BE2C (cell line): Measurements from ENCODE around the gene B2M.

Experiments used
- DNase-seq: peaks from one replicate; pipeline ENCODE4 v3.0.0-alpha.2; 2020
- H3K27me3 ChIP-seq: fragments of 250-450 bp; sonication (Bioruptor Pico); 2 replicates; pipeline ENCODE4 v1.5.1; 2020; ENCODE audit warnings: mild to moderate bottlenecking
- H3K36me3 ChIP-seq: fragments of 250-450 bp; sonication (Bioruptor Pico); 2 replicates; pipeline ENCODE4 v1.5.1; 2020; ENCODE audit warnings: mild to moderate bottlenecking
- H3K4me1 ChIP-seq: fragments of 250-450 bp; sonication (Bioruptor Pico); 2 replicates; pipeline ENCODE4 v1.5.1; 2020
- H3K4me3 ChIP-seq: 2 replicates; pipeline ENCODE4 v1.5.1; 2011; ENCODE audit warnings: low read depth, low read length
- H3K9me3 ChIP-seq: fragments of 250-450 bp; sonication (Bioruptor Pico); 2 replicates; pipeline ENCODE4 v1.5.1; 2020
- CTCF ChIP-seq: IDR thresholded peaks from 2 replicates; pipeline ENCODE4 v1.5.1; 2012; ENCODE audit warnings: mild to moderate bottlenecking, low read depth, low read length

The B2M gene

GRCh38 chr15:44728576-44729407 lies 17.5 kb downstream of the B2M start:
- H3K4me1 ChIP-seq, result peaks cover 14% of the 10 kb centered on the region
- no peak for TF ChIP-seq CTCF
- DNase-seq, result peak; percentile 92
- H3K36me3 ChIP-seq, result no peaks in the 10 kb centered on the region
- H3K9me3 ChIP-seq, result no peaks in the 10 kb centered on the region
- no peaks in the 10 kb centered on the region for H3K27me3 ChIP-seq
- H3K4me3 ChIP-seq, result peak overlapping the region; percentile 97

GRCh38 chr15:44729408-44730127 lies 18.3 kb downstream of the B2M start:
- peak; percentile 27 for DNase-seq
- no peak for TF ChIP-seq CTCF
- no peaks in the 10 kb centered on the region for H3K36me3 ChIP-seq
- H3K4me3 ChIP-seq, result peak overlapping the region; percentile 97
- peaks cover 14% of the 10 kb centered on the region for H3K4me1 ChIP-seq
- no peaks in the 10 kb centered on the region for H3K27me3 ChIP-seq
- H3K9me3 ChIP-seq, result no peaks in the 10 kb centered on the region

DNA sequence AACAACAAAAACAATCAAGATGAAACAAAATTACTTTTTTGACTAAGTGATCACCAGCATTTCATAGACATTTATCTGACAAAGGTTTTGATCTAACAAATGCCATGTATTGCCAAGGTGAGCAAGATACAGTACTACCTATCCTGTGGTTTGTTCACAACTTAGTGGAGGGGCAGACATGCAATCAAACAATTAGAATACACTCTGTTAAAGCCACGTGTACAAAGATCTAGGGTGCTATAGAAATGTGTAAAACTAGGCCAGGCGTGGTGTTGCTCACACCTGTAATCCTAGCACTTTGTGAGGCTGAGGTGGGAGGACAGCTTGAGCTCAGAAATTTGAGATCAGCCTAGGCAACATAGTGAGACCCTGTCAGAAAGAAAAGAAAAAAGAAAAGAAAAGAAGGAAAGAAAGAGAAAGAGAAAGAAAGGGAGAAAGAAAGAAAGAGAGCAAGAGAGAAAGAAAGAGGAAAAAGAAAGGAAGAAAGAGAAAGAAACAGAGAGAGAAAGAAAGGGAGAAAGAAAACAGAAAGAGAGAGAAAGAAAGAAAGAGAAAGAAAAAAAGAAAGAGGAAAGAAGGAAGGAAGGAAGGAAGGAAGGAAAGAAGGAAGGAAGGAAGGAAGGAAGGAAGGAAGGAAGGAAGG lies 23.6 kb downstream of the B2M start:
- no peak for TF ChIP-seq CTCF

DNA sequence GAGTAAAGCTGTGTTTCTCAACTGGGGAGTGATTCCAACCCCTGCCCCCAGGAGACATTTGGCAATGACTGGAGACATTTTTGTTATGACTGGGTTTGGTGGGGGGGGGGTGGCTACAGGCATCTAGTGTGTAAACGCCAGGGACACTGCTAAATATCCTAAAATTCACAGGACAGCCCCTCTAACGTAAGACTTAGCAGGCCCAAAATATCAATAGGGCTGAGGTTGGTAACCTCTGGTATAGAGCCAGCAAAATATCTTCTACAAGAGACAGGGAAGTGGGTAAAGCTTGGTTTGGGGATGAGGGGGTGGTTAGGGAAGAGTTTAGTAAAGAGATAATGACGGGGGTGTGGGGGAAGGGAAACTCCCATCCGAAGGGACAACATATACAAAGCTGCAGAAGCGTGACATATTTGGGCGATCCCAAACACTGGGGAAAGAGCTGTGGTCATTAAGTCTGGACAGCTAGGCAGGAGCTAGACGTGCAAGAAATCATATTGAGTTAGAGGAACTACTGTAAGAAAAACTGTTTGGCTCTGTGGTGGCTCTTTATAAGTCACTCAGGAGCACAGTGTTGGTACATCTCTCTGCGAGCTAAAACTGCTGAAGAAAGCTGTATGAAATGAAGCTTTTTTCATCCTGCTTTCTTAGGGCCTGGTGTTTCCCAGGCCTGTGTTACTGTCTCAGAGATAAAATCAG lies 24.3 kb downstream of the B2M start:
- Histone ChIP-seq H3K4me1 (no peaks in the 10 kb centered on the region; the same call in 1 of the 2 replicates), H3K36me3 (no peaks in the 10 kb centered on the region), H3K4me3 (no peak overlapping the region), H3K9me3 (no peaks in the 10 kb centered on the region), H3K27me3 (no peaks in the 10 kb centered on the region)
- TF ChIP-seq CTCF, result no peak
- DNase-seq, result no peak

More for the DNA sequence above, 23.6 kb downstream of the B2M start:
- no peak for DNase-seq
- no peaks in the 10 kb centered on the region for H3K27me3 ChIP-seq
- H3K4me1 ChIP-seq, result no peaks in the 10 kb centered on the region; the same call in 1 of the 2 replicates
- no peak overlapping the region for H3K4me3 ChIP-seq
- no peaks in the 10 kb centered on the region for H3K9me3 ChIP-seq
- no peaks in the 10 kb centered on the region for H3K36me3 ChIP-seq

DNA sequence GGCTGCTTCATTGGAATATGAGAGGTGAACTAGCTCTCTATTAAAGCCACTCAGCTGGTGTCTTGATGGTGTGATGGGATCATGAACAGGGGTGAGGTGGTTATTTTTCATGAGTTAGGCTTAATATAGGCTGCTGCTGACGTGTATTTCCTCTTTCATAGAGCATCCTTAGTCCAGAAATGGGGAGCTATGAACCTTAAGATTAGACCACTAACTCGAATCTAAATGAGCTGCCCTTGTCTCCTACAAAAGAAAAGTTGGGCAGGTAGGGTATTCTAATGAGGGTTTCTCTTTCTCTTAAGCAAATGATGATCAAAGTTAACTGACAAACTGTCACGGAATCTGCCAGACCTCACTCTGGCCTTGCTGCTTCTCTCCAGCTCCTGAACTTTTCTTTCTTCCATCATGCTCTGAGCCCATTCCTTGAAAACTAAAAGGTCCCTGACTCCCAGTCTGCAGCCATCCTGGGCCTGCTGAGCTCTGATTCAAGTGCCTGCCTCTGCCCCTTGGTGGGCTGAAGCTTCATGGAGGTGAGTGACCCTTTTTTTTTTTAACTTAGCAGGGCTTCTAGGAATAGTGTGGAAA lies 25.0 kb downstream of the B2M start, which contains the start of gene TRIM69:
TSS of gene TRIM69 (plus strand) at position 348 of the 585 bp plus-strand sequence. CDS start at position 525, 177 bp downstream.
- H3K4me1 ChIP-seq, result no peaks in the 10 kb centered on the region; the same call in 1 of the 2 replicates
- no peaks in the 10 kb centered on the region for H3K9me3 ChIP-seq
- H3K27me3 ChIP-seq, result no peaks in the 10 kb centered on the region
- TF ChIP-seq CTCF, result no peak
- H3K36me3 ChIP-seq, result no peaks in the 10 kb centered on the region
- H3K4me3 ChIP-seq, result no peak within 1 kb of the TSS
- DNase-seq, result no peak
